ENCODE measurements around the gene NTSR2. TPM values are rescaled to one million over a fixed set of nuclear protein-coding genes. Genes with fewer than 3 reads are reported as not detected.

Gene NTSR2
- polyA plus RNA-seq, 1 experiment, result not detected

DNA sequence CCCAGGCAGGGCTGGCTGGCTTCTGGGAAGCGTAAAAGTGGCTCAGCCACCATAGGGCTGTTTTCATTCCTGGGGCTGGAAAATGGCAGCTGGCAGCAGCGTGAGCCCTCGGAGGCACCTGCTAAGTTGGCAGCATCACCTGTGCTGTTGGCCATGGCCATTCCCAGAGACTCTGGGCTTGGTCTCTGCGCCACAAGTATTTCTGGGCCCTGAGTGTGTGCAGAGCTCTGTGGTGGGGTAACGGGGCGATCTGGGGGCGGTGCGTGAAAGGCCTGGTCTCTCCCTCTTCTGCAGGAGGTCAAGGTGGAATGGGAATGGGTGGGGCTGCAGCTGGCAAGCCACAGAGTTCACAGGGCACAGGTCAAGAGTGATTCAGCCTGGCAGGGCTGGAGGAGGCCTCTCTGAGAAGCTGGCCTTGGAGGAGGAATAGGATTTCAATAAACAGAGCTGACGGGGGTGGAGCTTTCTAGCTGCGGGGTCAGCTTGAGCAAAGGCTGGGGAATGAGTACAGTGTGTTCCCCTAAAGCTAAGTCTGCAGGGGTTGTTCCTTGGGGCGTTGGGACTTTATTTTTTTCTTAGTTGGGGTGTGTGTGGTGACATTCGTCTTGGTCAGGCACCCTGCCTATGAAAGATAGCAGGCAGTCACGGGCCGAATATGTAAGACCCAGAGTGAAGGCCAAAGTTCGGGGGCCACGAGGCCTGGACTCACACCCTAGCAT lies 10.3 kb upstream of the NTSR2 start:
- Histone ChIP-seq H3K4me3 (ENCODE audit: low read depth, low read length) (no peak overlapping the region), H3K27me3 (ENCODE audit: control insufficient read depth, insufficient read depth, low read length) (peaks cover 22% of the 10 kb centered on the region), H3K36me3 (ENCODE audit: control insufficient read depth, insufficient read depth, low read length) (no peaks in the 10 kb centered on the region)
- DNase-seq (ENCODE audit: low read depth), result no peak
- POLR2A ChIA-PET, result no interaction called here
- CTCF ChIA-PET, result interaction anchor here (0.7 to 19.9 kb wide), 9 partner anchors 8 to 547 kb away, joined by 3 to 423 read pairs (median 5); a partner anchor contains a TSS
- TF ChIP-seq, protein P1, sequence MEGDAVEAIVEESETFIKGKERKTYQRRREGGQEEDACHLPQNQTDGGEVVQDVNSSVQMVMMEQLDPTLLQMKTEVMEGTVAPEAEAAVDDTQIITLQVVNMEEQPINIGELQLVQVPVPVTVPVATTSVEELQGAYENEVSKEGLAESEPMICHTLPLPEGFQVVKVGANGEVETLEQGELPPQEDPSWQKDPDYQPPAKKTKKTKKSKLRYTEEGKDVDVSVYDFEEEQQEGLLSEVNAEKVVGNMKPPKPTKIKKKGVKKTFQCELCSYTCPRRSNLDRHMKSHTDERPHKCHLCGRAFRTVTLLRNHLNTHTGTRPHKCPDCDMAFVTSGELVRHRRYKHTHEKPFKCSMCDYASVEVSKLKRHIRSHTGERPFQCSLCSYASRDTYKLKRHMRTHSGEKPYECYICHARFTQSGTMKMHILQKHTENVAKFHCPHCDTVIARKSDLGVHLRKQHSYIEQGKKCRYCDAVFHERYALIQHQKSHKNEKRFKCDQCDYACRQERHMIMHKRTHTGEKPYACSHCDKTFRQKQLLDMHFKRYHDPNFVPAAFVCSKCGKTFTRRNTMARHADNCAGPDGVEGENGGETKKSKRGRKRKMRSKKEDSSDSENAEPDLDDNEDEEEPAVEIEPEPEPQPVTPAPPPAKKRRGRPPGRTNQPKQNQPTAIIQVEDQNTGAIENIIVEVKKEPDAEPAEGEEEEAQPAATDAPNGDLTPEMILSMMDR (IDR thresholded peaks at IDR 0.05; ENCODE audit: insufficient read depth, low read depth, low read length), result no peak

DNA sequence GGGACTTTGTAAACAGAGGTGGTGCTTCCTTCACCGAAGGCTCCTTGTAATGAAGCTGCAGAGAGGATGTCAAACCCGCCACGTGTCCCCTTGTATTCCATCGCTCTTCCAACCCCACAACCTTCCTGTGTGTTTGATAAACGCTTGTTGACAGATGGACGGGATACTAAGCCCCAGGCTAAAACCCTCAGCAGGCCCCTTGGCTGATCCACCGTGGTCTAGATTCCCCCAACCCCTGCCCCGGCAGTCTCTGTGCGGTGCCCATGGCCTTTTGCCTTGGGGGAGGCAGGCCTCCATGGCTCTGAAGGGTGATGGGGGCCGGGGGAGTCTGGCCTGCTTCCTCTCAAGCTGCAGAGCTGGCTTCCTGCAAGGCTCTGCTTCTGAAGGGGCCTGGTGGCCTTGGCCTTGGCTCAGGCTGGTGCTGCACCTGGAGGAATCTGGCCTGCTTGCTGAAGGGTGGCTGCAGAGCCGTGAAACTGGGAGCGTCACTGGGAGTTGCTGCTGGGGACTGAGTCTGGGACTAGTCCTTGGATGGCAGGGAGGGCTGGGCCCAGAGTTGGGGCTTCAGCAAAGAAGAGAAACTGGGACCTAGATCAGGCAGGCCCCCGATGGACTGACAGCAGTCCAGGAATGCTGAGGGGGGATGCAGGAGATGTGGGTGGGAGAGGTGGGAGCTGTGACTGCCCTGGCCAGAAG lies 9.6 kb upstream of the NTSR2 start:
- CTCF ChIA-PET, result interaction anchor here (1.1 to 19.9 kb wide), 5 partner anchors 8 to 104 kb away, joined by 3 to 423 read pairs (median 18); no protein-coding TSS in a partner anchor
- TF ChIP-seq, protein P1 (IDR thresholded peaks at IDR 0.05; ENCODE audit: insufficient read depth, low read depth, low read length), result no peak
- H3K36me3 ChIP-seq (ENCODE audit: control insufficient read depth, insufficient read depth, low read length), result no peaks in the 10 kb centered on the region
- POLR2A ChIA-PET, result no interaction called here
- DNase-seq (ENCODE audit: low read depth), result no peak
- no peak overlapping the region for H3K4me3 ChIP-seq (ENCODE audit: low read depth, low read length)
- peaks cover 19% of the 10 kb centered on the region for H3K27me3 ChIP-seq (ENCODE audit: control insufficient read depth, insufficient read depth, low read length)

DNA sequence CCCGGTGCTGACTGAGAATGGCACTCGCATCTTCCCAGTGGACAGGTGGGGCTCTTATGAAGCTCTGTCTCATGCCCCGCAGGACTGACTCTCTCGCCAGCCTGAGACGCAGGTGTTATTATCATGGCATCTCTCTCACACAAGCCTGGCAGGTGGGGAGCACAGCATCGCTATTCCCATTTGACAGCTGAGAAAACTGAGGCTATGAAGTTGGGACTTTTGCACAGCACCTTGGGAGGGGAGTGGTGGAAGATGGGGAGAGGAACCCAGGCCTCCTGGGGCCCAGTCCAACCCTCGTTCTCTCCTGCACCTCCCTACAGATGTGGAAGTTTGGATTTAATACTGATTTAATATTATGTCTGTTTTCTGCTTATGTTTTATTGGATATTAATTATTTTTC lies 9.0 kb upstream of the NTSR2 start:
- Histone ChIP-seq H3K36me3 (ENCODE audit: control insufficient read depth, insufficient read depth, low read length) (no peaks in the 10 kb centered on the region), H3K27me3 (ENCODE audit: control insufficient read depth, insufficient read depth, low read length) (peaks cover 18% of the 10 kb centered on the region), H3K4me3 (ENCODE audit: low read depth, low read length) (no peak overlapping the region)
- no peak for DNase-seq (ENCODE audit: low read depth)
- TF ChIP-seq, protein P1 (IDR thresholded peaks at IDR 0.05; ENCODE audit: insufficient read depth, low read depth, low read length), result no peak
- POLR2A ChIA-PET, result no interaction called here
- CTCF ChIA-PET, result interaction anchor here (1.1 to 3.7 kb wide), 2 partner anchors 9 to 14 kb away, joined by 3 to 18 read pairs; no protein-coding TSS in a partner anchor

DNA sequence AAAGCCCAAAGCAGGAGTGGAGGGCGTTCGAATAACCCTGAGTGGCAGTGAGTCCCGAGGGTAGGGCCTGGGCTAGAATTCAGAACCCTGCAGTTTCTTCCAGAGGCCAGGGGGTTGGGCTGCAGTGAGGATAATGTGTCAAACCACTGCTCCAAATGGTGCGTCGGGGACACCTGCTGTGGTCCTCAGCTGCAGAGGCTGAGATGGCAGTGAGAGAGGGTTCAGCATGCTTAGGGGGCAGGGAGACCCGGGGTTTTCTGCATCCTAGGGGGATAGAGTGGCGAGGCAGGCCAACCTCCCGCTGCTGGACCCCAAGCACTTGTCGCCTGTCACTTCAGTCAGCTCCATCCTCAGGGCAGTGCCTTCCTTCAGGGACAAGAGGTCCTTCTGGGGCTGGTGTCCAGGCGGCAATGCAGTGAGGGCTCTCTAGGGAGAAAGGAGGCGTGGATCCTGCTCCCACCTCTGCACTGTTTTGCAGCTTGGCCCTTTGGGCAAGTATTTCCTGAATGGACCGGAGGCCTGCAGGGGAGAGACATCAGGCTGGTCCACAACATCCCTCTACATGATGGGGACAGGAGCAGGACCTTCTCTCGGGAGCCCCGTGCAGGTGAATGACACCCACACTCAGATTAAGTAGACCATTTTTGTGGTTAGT lies 8.4 kb upstream of the NTSR2 start:
- TF ChIP-seq, protein P1 (IDR thresholded peaks at IDR 0.05; ENCODE audit: insufficient read depth, low read depth, low read length), result no peak
- no peak for DNase-seq (ENCODE audit: low read depth)
- no peak overlapping the region for H3K4me3 ChIP-seq (ENCODE audit: low read depth, low read length)
- POLR2A ChIA-PET, result no interaction called here
- H3K36me3 ChIP-seq (ENCODE audit: control insufficient read depth, insufficient read depth, low read length), result no peaks in the 10 kb centered on the region
- CTCF ChIA-PET, result interaction anchor here (0.7 to 3.7 kb wide), 3 partner anchors 9 to 14 kb away, joined by 3 to 18 read pairs (median 3); no protein-coding TSS in a partner anchor
- peaks cover 12% of the 10 kb centered on the region for H3K27me3 ChIP-seq (ENCODE audit: control insufficient read depth, insufficient read depth, low read length)

Measured in BJ (cell line).